Liver (tissue), 9 donors: ENCODE results near the gene SCIN. TPM values are rescaled to one million over a fixed set of nuclear protein-coding genes. Genes with fewer than 3 reads are reported as not detected.

Experiments used
- DNase-seq: peaks from one replicate; pipeline ENCODE4 v3.0.0-alpha.2; 2017; ENCODE audit warnings: low spot score
- H3K27ac ChIP-seq, 2 donors: one replicate each; pipeline ENCODE4 v1.7.0; 2013; ENCODE audit warnings: inconsistent platforms in 2 of 2, low read length in 2 of 2, control low read depth in 1 of 2, low read depth in 1 of 2, mild to moderate bottlenecking in 1 of 2
- H3K27me3 ChIP-seq, 4 donors: one replicate each; pipeline versions ENCODE4 v1.6.1 to v1.7.0; 2013; ENCODE audit warnings: low read length in 3 of 4, inconsistent platforms in 1 of 4, mild to moderate bottlenecking in 1 of 4, moderate library complexity in 1 of 4; ENCODE audit not compliant: control insufficient read depth in 4 of 4, insufficient read depth in 4 of 4
- H3K36me3 ChIP-seq, 4 donors: one replicate each; pipeline versions ENCODE4 v1.6.1 to v1.7.0; 2013; ENCODE audit warnings: low read length in 3 of 4, mild to moderate bottlenecking in 3 of 4, low read depth in 1 of 4, moderate library complexity in 1 of 4; ENCODE audit not compliant: control insufficient read depth in 4 of 4, insufficient read depth in 3 of 4
- H3K4me1 ChIP-seq, 4 donors: one replicate each; pipeline versions ENCODE4 v1.6.1 to v1.7.0; 2013; ENCODE audit warnings: low read length in 3 of 4, mild to moderate bottlenecking in 3 of 4, moderate library complexity in 1 of 4; ENCODE audit not compliant: control insufficient read depth in 4 of 4, insufficient read depth in 4 of 4
- H3K4me3 ChIP-seq, 3 donors: one replicate each; pipeline versions ENCODE4 v1.6.1 to v1.7.0; 2013; ENCODE audit warnings: low read length in 3 of 3, control low read depth in 1 of 3, low read depth in 1 of 3, mild to moderate bottlenecking in 1 of 3
- H3K9ac ChIP-seq, 2 donors: one replicate each; pipeline ENCODE4 v1.7.0; 2013; ENCODE audit warnings: low read length in 2 of 2, mild to moderate bottlenecking in 2 of 2, moderate library complexity in 2 of 2, control low read depth in 1 of 2, low read depth in 1 of 2
- H3K9me3 ChIP-seq, 4 donors: one replicate each; pipeline versions ENCODE4 v1.6.1 to v1.7.0; 2013; ENCODE audit warnings: low read length in 3 of 4; ENCODE audit not compliant: control insufficient read depth in 4 of 4
- EGR1 ChIP-seq, 2 donors: IDR thresholded peaks; 2 replicates each; pipeline ENCODE4 v1.6.1; 2016 to 2018; ENCODE audit warnings: antibody characterized with exemption in 2 of 2, low read depth in 2 of 2
- FOXA1 ChIP-seq: IDR thresholded peaks from 2 replicates; pipeline ENCODE4 v1.6.1; 2016; ENCODE audit warnings: antibody characterized with exemption
- FOXA2 ChIP-seq: IDR thresholded peaks from 2 replicates; pipeline ENCODE4 v1.6.1; 2016; ENCODE audit warnings: antibody characterized with exemption
- GABPA ChIP-seq, 2 donors: IDR thresholded peaks in 1 of 2; conservative IDR thresholded peaks in 1 of 2; 2 replicates each; pipeline ENCODE4 v1.6.1; 2016; ENCODE audit warnings: antibody characterized with exemption in 2 of 2, mild to moderate bottlenecking in 1 of 2, moderate library complexity in 1 of 2
- HNF4A ChIP-seq, 2 donors: conservative IDR thresholded peaks; 2 replicates each; pipeline ENCODE4 v1.6.1; 2016; ENCODE audit warnings: antibody characterized with exemption in 2 of 2, mild to moderate bottlenecking in 2 of 2
- HNF4G ChIP-seq: IDR thresholded peaks from 2 replicates; pipeline ENCODE4 v1.6.1; 2016; ENCODE audit warnings: antibody characterized with exemption
- JUND ChIP-seq, 2 donors: IDR thresholded peaks; 2 replicates each; pipeline ENCODE4 v1.6.1; 2016; ENCODE audit warnings: antibody characterized with exemption in 2 of 2
- NR2F2 ChIP-seq: IDR thresholded peaks from 2 replicates; pipeline ENCODE4 v1.6.1; 2016; ENCODE audit warnings: antibody characterized with exemption
- RAD21 ChIP-seq, 2 donors: IDR thresholded peaks; 2 replicates each; pipeline ENCODE4 v1.6.1; 2016; ENCODE audit warnings: antibody characterized with exemption in 2 of 2, mild to moderate bottlenecking in 2 of 2
- RXRA ChIP-seq, 2 donors: IDR thresholded peaks; 2 replicates each; pipeline ENCODE4 v1.6.1; 2017 to 2018; ENCODE audit warnings: antibody characterized with exemption in 2 of 2, mild to moderate bottlenecking in 1 of 2
- SP1 ChIP-seq: IDR thresholded peaks from 2 replicates; pipeline ENCODE4 v1.6.1; 2018; ENCODE audit warnings: antibody characterized with exemption, mild to moderate bottlenecking
- TAF1 ChIP-seq: conservative IDR thresholded peaks from 2 replicates; pipeline ENCODE4 v1.6.1; 2016; ENCODE audit warnings: antibody characterized with exemption, mild to moderate bottlenecking
- YY1 ChIP-seq: IDR thresholded peaks from 2 replicates; pipeline ENCODE4 v1.6.1; 2016; ENCODE audit warnings: antibody characterized with exemption, mild to moderate bottlenecking
- WGBS: extraction: QIAGEN DNeasy Blood & Tissue Kit; methylation state at CpG from one replicate; pipeline ENCODE4 v1.1.7; 2013; 5-methylcytosine and 5-hydroxymethylcytosine counted together
- polyA plus RNA-seq, 2 donors: library from polyadenylated mRNA; stranded (reverse) in 1 of 2; unstranded in 1 of 2; fragments of 200-250 nt in 1 of 2; fragments of >200 nt in 1 of 2; fragmentation: Nextera tagmentation in 1 of 2; extraction: Ambion mirVana in 1 of 2; gene quantifications; one replicate each; pipeline versions ENCODE4 v1.2.1 to v1.2.3, GENCODE V29; 2013 to 2015
- total RNA-seq, 2 donors: library from RNA; depleted of rRNA; stranded (reverse); fragments of >200 nt; gene quantifications; one replicate each; pipeline ENCODE4 v1.2.3, GENCODE V29; 2014
- TF ChIP-seq, protein P1 (sequence below): IDR thresholded peaks from 2 replicates; pipeline ENCODE4 v1.6.1; 2016; ENCODE audit warnings: antibody characterized with exemption
- TF ChIP-seq, protein P2 (sequence below): IDR thresholded peaks from 2 replicates; pipeline ENCODE4 v1.6.1; 2016; ENCODE audit warnings: antibody characterized with exemption
- TF ChIP-seq, protein P3 (sequence below): IDR thresholded peaks from 2 replicates; pipeline ENCODE4 v1.6.1; 2016; ENCODE audit warnings: antibody characterized with exemption, mild to moderate bottlenecking
- TF ChIP-seq, protein P4 (sequence below): fragments of 150-350 bp; IDR thresholded peaks from 2 replicates; pipeline ENCODE4 v1.5.1; 2017; ENCODE audit warnings: improper control_type of control experiment, low read depth, low read length; ENCODE audit not compliant: missing input control
- TF ChIP-seq, protein P5 (sequence below): IDR thresholded peaks from 2 replicates; pipeline ENCODE4 v1.6.1; 2016; ENCODE audit warnings: antibody characterized with exemption
- donor health status: healthy.
- donor health status: healthy.
- donor health status: healthy.
- donor health status: healthy.
- donor health status: healthy.

SCIN gene
- total and polyA plus RNA-seq, 4 donors, result 0.05 to 0.23 TPM; not detected in 2

DNA sequence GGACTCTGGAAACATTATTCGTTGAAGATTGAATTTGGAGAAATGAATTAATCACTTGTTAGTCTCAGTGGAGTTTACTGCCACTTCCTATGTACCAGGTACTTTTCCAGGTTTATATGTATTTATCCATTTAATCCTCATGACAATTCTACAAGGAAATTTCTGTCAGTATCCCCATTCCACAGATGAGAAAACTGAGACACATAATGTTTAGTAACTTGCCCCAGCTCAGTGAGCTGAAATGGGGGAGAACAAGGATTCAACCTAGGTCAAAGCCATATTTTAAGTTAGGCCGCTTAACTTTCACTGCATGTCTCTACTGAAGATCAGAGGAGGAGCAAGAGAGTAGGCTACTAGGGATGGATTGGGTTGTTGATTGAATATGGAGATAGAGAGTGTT, 4.6 kb upstream of the SCIN start:
- Histone ChIP-seq H3K9me3 (no peaks in the 10 kb centered on the region), H3K9ac (no peak overlapping the region), H3K4me1 (peaks cover 0 to 9% (median 2%) of the 10 kb centered on the region in 4 donors), H3K27me3 (peaks cover 0 to 3% (median 0%) of the 10 kb centered on the region in 4 donors), H3K36me3 (no peaks in the 10 kb centered on the region), H3K4me3 (no peak overlapping the region), H3K27ac (no peak overlapping the region)
- WGBS, result 87% methylated on average over 2 of the region's 2 CpGs
- TF ChIP-seq, protein P1, sequence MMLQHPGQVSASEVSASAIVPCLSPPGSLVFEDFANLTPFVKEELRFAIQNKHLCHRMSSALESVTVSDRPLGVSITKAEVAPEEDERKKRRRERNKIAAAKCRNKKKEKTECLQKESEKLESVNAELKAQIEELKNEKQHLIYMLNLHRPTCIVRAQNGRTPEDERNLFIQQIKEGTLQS, result no peak
- TF ChIP-seq GABPA (IDR thresholded peaks at IDR 0.05 in 1 of 2, conservative IDR thresholded peaks at IDR 0.05 in 1 of 2), result no peak
- no peak for TF ChIP-seq RXRA (IDR thresholded peaks at IDR 0.05)
- no peak for TF ChIP-seq HNF4A (conservative IDR thresholded peaks at IDR 0.05)
- no peak for DNase-seq

DNA sequence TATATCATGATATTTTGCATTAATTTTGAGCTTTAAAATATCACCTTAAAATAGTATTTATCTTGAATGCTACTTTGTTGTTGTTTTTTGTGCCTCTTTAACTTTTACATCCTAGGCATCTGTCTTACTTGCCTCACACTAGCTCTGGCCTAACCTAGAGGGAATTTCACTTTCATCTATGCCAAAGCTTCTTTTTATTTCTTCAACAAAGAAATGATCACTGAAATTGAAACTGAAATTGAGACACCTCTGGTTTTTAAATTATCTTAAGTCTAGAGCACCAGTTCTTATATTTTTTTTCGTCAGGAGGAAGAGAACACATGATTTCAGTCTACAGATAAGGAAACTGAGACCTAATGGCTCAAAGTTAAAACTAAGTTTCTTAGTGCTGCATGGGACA, 3.5 kb upstream of the SCIN start:
- H3K36me3 ChIP-seq, result no peaks in the 10 kb centered on the region
- peaks cover 0 to 6% (median 0%) of the 10 kb centered on the region in 4 donors for H3K27me3 ChIP-seq
- 44% methylated on average over 1 of the region's 1 CpG for WGBS

DNA sequence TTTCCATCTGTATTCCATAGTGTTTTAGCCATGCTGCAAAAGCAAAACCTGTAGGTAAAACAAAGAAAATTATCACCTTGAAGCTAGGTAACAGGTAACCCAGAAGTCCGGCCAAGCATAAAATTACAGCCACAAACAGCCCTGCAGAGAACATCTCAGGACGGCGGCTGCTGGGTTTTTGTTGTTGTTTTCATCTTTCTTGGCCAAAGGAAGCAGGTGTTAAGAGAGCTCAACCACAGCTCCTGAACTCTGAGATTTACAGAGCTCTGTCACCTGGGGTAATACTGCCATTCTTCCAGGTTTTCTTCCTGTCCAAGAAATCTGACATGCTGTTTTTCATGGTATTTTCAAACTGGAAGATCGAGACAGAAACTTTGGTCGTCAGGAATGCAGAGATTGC, 847 bp upstream of the SCIN start:
- Histone ChIP-seq H3K36me3 (no peaks in the 10 kb centered on the region), H3K9ac (no peak overlapping the region), H3K27ac (no peak overlapping the region), H3K4me1 (peaks cover 0 to 12% (median 2%) of the 10 kb centered on the region in 4 donors), H3K4me3 (no peak overlapping the region), H3K27me3 (peaks cover 0 to 6% (median 0%) of the 10 kb centered on the region in 4 donors), H3K9me3 (no peaks in the 10 kb centered on the region)
- 36% methylated on average over 5 of the region's 5 CpGs for WGBS
- DNase-seq, result no peak
- TF ChIP-seq TAF1 (no peak), EGR1 (IDR thresholded peaks at IDR 0.05; ENCODE audit: low read depth in 2 of 2) (no peak), FOXA2 (no peak), YY1 (no peak), HNF4G (no peak), GABPA (IDR thresholded peaks at IDR 0.05 in 1 of 2, conservative IDR thresholded peaks at IDR 0.05 in 1 of 2) (no peak), RAD21 (IDR thresholded peaks at IDR 0.05) (no peak), JUND (IDR thresholded peaks at IDR 0.05) (no peak), FOXA1 (no peak), SP1 (no peak)
- TF ChIP-seq, protein P2, sequence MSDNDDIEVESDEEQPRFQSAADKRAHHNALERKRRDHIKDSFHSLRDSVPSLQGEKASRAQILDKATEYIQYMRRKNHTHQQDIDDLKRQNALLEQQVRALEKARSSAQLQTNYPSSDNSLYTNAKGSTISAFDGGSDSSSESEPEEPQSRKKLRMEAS, result no peak
- TF ChIP-seq, protein P3, sequence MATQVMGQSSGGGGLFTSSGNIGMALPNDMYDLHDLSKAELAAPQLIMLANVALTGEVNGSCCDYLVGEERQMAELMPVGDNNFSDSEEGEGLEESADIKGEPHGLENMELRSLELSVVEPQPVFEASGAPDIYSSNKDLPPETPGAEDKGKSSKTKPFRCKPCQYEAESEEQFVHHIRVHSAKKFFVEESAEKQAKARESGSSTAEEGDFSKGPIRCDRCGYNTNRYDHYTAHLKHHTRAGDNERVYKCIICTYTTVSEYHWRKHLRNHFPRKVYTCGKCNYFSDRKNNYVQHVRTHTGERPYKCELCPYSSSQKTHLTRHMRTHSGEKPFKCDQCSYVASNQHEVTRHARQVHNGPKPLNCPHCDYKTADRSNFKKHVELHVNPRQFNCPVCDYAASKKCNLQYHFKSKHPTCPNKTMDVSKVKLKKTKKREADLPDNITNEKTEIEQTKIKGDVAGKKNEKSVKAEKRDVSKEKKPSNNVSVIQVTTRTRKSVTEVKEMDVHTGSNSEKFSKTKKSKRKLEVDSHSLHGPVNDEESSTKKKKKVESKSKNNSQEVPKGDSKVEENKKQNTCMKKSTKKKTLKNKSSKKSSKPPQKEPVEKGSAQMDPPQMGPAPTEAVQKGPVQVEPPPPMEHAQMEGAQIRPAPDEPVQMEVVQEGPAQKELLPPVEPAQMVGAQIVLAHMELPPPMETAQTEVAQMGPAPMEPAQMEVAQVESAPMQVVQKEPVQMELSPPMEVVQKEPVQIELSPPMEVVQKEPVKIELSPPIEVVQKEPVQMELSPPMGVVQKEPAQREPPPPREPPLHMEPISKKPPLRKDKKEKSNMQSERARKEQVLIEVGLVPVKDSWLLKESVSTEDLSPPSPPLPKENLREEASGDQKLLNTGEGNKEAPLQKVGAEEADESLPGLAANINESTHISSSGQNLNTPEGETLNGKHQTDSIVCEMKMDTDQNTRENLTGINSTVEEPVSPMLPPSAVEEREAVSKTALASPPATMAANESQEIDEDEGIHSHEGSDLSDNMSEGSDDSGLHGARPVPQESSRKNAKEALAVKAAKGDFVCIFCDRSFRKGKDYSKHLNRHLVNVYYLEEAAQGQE, result no peak
- TF ChIP-seq, protein P4, sequence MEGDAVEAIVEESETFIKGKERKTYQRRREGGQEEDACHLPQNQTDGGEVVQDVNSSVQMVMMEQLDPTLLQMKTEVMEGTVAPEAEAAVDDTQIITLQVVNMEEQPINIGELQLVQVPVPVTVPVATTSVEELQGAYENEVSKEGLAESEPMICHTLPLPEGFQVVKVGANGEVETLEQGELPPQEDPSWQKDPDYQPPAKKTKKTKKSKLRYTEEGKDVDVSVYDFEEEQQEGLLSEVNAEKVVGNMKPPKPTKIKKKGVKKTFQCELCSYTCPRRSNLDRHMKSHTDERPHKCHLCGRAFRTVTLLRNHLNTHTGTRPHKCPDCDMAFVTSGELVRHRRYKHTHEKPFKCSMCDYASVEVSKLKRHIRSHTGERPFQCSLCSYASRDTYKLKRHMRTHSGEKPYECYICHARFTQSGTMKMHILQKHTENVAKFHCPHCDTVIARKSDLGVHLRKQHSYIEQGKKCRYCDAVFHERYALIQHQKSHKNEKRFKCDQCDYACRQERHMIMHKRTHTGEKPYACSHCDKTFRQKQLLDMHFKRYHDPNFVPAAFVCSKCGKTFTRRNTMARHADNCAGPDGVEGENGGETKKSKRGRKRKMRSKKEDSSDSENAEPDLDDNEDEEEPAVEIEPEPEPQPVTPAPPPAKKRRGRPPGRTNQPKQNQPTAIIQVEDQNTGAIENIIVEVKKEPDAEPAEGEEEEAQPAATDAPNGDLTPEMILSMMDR, result no peak

More for the DNA sequence above, 3.5 kb upstream of the SCIN start:
- Histone ChIP-seq H3K4me1 (peaks cover 0 to 12% (median 2%) of the 10 kb centered on the region in 4 donors), H3K9me3 (no peaks in the 10 kb centered on the region), H3K27ac (no peak overlapping the region), H3K9ac (no peak overlapping the region), H3K4me3 (no peak overlapping the region)
- TF ChIP-seq FOXA2, result no peak
- no peak for TF ChIP-seq NR2F2
- TF ChIP-seq HNF4A (conservative IDR thresholded peaks at IDR 0.05), result no peak
- TF ChIP-seq GABPA (IDR thresholded peaks at IDR 0.05 in 1 of 2, conservative IDR thresholded peaks at IDR 0.05 in 1 of 2), result no peak
- TF ChIP-seq, protein P1, result no peak
- TF ChIP-seq, protein P2, result no peak
- no peak for TF ChIP-seq JUND (IDR thresholded peaks at IDR 0.05)
- no peak for TF ChIP-seq HNF4G
- TF ChIP-seq, protein P5, sequence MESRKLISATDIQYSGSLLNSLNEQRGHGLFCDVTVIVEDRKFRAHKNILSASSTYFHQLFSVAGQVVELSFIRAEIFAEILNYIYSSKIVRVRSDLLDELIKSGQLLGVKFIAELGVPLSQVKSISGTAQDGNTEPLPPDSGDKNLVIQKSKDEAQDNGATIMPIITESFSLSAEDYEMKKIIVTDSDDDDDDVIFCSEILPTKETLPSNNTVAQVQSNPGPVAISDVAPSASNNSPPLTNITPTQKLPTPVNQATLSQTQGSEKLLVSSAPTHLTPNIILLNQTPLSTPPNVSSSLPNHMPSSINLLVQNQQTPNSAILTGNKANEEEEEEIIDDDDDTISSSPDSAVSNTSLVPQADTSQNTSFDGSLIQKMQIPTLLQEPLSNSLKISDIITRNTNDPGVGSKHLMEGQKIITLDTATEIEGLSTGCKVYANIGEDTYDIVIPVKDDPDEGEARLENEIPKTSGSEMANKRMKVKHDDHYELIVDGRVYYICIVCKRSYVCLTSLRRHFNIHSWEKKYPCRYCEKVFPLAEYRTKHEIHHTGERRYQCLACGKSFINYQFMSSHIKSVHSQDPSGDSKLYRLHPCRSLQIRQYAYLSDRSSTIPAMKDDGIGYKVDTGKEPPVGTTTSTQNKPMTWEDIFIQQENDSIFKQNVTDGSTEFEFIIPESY, result no peak
- TF ChIP-seq YY1, result no peak
- no peak for DNase-seq
